GM23338 (cell line): ENCODE results near the gene ACSM6.

Experiments
- CREB1 ChIP-seq: fragments of 250-450 bp; sonication (Bioruptor Pico); IDR thresholded peaks from 2 replicates; pipeline ENCODE4 v1.5.0; 2020; ENCODE audit warnings: low read depth, mild to moderate bottlenecking, moderate library complexity
- EZH2 ChIP-seq: fragments of 200-600 bp; sonication (generic); IDR thresholded peaks from one replicate; pipeline ENCODE4 v1.8.0; 2017; ENCODE audit warnings: antibody characterized with exemption, mild to moderate bottlenecking, low read depth; ENCODE audit not compliant: unreplicated experiment
- EZH2phosphoT487 ChIP-seq: fragments of 200-600 bp; sonication (generic); IDR thresholded peaks from one replicate; pipeline ENCODE4 v1.8.1; 2018; ENCODE audit warnings: antibody characterized with exemption; ENCODE audit not compliant: unreplicated experiment
- JUNB ChIP-seq: IDR thresholded peaks from one replicate; pipeline ENCODE4 v1.6.1; 2016; ENCODE audit warnings: antibody characterized with exemption; ENCODE audit not compliant: unreplicated experiment
- NANOG ChIP-seq: IDR thresholded peaks from 2 replicates; pipeline ENCODE4 v1.6.1; 2016; ENCODE audit warnings: antibody characterized with exemption, borderline replicate concordance
- POLR2AphosphoS5 ChIP-seq: IDR thresholded peaks from 2 replicates; pipeline ENCODE4 v1.6.1; 2016; ENCODE audit warnings: antibody characterized with exemption, low read depth
- STAT1 ChIP-seq: IDR thresholded peaks from one replicate; pipeline ENCODE4 v1.6.1; 2016; ENCODE audit warnings: antibody characterized with exemption; ENCODE audit not compliant: unreplicated experiment
- ZNF114 ChIP-seq: fragments of 250-450 bp; sonication (Bioruptor Pico); IDR thresholded peaks from 2 replicates; pipeline ENCODE4 v1.5.0; 2020; ENCODE audit warnings: mild to moderate bottlenecking, moderate library complexity
- ZNF331 ChIP-seq: fragments of 250-450 bp; sonication (Bioruptor Pico); IDR thresholded peaks from 2 replicates; pipeline ENCODE4 v1.5.0; 2020; ENCODE audit warnings: low read depth, mild to moderate bottlenecking, moderate library complexity
- TF ChIP-seq, protein P1 (sequence below), 2 experiments: fragments of 200-600 bp in 1 of 2; sonication (generic) in 1 of 2; conservative IDR thresholded peaks; 2 replicates each; pipeline versions ENCODE4 v1.5.1 to v1.6.1; 2016 to 2017; ENCODE audit warnings: antibody characterized with exemption in 2 of 2, low read depth in 2 of 2, mild to moderate bottlenecking in 2 of 2, moderate library complexity in 1 of 2
- TF ChIP-seq, protein P2 (sequence below): IDR thresholded peaks from one replicate; pipeline ENCODE4 v1.6.1; 2018; ENCODE audit warnings: antibody characterized with exemption; ENCODE audit not compliant: unreplicated experiment
- TF ChIP-seq, protein P3 (sequence below): fragments of 250-450 bp; sonication (Bioruptor Pico); IDR thresholded peaks from 2 replicates; pipeline ENCODE4 v1.5.0; 2020; ENCODE audit warnings: mild to moderate bottlenecking, moderate library complexity
- TF ChIP-seq, protein P4 (sequence below): IDR thresholded peaks from 2 replicates; pipeline ENCODE4 v1.6.1; 2016; ENCODE audit warnings: antibody characterized with exemption

DNA sequence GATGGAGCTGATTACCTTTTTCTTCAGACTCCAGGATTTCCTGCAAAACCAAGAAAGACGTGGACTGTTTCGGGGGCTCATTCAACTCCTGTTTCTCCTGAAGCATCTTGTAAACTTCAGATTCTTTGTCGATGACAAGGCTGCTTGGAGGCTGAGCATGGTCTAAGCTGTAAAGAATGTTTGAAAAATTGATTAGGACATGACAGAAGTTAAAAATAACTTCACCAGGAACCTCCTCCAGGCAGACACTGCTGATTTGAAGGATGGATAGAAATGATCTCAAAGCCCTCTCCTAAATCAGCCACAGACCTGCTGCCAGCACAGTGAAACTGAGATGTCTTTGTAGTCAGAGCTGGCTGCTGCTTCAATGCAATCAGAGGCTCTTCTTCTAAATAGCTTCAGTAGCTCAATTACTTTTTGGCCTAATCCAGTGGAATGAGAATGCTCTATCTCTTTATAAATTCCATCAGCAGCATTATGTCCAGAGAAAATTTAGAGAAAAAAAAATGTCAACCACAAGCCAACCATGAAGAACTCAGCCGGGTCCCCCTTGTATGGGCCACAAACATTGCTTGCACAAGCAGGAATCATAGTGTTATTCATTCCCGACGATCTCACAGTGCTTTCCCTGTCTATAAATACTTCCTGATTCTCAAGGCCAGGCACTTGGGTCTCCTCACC, 53.3 kb downstream of the ACSM6 start:
- TF ChIP-seq, protein P1, sequence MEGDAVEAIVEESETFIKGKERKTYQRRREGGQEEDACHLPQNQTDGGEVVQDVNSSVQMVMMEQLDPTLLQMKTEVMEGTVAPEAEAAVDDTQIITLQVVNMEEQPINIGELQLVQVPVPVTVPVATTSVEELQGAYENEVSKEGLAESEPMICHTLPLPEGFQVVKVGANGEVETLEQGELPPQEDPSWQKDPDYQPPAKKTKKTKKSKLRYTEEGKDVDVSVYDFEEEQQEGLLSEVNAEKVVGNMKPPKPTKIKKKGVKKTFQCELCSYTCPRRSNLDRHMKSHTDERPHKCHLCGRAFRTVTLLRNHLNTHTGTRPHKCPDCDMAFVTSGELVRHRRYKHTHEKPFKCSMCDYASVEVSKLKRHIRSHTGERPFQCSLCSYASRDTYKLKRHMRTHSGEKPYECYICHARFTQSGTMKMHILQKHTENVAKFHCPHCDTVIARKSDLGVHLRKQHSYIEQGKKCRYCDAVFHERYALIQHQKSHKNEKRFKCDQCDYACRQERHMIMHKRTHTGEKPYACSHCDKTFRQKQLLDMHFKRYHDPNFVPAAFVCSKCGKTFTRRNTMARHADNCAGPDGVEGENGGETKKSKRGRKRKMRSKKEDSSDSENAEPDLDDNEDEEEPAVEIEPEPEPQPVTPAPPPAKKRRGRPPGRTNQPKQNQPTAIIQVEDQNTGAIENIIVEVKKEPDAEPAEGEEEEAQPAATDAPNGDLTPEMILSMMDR (conservative IDR thresholded peaks at IDR 0.05; ENCODE audit: low read depth in 2 of 2) = no peak
- TF ChIP-seq EZH2phosphoT487 (no peak), POLR2AphosphoS5 (no peak), CREB1 (no peak), EZH2 (no peak), JUNB (no peak), NANOG (no peak), STAT1 (no peak), ZNF331 (CRISPR knock-in tag) (no peak), ZNF114 (no peak)
- TF ChIP-seq, protein P2, sequence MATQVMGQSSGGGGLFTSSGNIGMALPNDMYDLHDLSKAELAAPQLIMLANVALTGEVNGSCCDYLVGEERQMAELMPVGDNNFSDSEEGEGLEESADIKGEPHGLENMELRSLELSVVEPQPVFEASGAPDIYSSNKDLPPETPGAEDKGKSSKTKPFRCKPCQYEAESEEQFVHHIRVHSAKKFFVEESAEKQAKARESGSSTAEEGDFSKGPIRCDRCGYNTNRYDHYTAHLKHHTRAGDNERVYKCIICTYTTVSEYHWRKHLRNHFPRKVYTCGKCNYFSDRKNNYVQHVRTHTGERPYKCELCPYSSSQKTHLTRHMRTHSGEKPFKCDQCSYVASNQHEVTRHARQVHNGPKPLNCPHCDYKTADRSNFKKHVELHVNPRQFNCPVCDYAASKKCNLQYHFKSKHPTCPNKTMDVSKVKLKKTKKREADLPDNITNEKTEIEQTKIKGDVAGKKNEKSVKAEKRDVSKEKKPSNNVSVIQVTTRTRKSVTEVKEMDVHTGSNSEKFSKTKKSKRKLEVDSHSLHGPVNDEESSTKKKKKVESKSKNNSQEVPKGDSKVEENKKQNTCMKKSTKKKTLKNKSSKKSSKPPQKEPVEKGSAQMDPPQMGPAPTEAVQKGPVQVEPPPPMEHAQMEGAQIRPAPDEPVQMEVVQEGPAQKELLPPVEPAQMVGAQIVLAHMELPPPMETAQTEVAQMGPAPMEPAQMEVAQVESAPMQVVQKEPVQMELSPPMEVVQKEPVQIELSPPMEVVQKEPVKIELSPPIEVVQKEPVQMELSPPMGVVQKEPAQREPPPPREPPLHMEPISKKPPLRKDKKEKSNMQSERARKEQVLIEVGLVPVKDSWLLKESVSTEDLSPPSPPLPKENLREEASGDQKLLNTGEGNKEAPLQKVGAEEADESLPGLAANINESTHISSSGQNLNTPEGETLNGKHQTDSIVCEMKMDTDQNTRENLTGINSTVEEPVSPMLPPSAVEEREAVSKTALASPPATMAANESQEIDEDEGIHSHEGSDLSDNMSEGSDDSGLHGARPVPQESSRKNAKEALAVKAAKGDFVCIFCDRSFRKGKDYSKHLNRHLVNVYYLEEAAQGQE = no peak
- TF ChIP-seq, protein P3, sequence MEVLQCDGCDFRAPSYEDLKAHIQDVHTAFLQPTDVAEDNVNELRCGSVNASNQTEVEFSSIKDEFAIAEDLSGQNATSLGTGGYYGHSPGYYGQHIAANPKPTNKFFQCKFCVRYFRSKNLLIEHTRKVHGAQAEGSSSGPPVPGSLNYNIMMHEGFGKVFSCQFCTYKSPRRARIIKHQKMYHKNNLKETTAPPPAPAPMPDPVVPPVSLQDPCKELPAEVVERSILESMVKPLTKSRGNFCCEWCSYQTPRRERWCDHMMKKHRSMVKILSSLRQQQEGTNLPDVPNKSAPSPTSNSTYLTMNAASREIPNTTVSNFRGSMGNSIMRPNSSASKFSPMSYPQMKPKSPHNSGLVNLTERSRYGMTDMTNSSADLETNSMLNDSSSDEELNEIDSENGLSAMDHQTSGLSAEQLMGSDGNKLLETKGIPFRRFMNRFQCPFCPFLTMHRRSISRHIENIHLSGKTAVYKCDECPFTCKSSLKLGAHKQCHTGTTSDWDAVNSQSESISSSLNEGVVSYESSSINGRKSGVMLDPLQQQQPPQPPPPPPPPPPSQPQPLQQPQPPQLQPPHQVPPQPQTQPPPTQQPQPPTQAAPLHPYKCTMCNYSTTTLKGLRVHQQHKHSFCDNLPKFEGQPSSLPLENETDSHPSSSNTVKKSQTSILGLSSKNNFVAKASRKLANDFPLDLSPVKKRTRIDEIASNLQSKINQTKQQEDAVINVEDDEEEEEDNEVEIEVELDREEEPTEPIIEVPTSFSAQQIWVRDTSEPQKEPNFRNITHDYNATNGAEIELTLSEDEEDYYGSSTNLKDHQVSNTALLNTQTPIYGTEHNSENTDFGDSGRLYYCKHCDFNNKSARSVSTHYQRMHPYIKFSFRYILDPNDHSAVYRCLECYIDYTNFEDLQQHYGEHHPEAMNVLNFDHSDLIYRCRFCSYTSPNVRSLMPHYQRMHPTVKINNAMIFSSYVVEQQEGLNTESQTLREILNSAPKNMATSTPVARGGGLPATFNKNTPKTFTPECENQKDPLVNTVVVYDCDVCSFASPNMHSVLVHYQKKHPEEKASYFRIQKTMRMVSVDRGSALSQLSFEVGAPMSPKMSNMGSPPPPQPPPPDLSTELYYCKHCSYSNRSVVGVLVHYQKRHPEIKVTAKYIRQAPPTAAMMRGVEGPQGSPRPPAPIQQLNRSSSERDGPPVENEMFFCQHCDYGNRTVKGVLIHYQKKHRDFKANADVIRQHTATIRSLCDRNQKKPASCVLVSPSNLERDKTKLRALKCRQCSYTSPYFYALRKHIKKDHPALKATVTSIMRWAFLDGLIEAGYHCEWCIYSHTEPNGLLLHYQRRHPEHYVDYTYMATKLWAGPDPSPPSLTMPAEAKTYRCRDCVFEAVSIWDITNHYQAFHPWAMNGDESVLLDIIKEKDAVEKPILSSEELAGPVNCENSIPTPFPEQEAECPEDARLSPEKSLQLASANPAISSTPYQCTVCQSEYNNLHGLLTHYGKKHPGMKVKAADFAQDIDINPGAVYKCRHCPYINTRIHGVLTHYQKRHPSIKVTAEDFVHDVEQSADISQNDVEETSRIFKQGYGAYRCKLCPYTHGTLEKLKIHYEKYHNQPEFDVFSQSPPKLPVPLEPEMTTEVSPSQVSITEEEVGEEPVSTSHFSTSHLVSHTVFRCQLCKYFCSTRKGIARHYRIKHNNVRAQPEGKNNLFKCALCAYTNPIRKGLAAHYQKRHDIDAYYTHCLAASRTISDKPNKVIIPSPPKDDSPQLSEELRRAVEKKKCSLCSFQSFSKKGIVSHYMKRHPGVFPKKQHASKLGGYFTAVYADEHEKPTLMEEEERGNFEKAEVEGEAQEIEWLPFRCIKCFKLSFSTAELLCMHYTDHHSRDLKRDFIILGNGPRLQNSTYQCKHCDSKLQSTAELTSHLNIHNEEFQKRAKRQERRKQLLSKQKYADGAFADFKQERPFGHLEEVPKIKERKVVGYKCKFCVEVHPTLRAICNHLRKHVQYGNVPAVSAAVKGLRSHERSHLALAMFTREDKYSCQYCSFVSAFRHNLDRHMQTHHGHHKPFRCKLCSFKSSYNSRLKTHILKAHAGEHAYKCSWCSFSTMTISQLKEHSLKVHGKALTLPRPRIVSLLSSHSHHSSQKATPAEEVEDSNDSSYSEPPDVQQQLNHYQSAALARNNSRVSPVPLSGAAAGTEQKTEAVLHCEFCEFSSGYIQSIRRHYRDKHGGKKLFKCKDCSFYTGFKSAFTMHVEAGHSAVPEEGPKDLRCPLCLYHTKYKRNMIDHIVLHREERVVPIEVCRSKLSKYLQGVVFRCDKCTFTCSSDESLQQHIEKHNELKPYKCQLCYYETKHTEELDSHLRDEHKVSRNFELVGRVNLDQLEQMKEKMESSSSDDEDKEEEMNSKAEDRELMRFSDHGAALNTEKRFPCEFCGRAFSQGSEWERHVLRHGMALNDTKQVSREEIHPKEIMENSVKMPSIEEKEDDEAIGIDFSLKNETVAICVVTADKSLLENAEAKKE (CRISPR knock-in tag) = no peak
- TF ChIP-seq, protein P4, sequence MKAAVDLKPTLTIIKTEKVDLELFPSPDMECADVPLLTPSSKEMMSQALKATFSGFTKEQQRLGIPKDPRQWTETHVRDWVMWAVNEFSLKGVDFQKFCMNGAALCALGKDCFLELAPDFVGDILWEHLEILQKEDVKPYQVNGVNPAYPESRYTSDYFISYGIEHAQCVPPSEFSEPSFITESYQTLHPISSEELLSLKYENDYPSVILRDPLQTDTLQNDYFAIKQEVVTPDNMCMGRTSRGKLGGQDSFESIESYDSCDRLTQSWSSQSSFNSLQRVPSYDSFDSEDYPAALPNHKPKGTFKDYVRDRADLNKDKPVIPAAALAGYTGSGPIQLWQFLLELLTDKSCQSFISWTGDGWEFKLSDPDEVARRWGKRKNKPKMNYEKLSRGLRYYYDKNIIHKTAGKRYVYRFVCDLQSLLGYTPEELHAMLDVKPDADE = no peak
